Cardiac septum (tissue), 1 donor: ENCODE data around the gene ESRRA. TPM values are rescaled to one million over a fixed set of nuclear protein-coding genes. Genes with fewer than 3 reads are reported as not detected.

Experiments used
- DNase-seq: peaks from one replicate; pipeline ENCODE4 v3.0.0-alpha.2; 2020; ENCODE audit warnings: low spot score
- intact Hi-C: fragments of 100-400 bp; cut with DNase I; formaldehyde crosslinking; loops from one replicate; pipeline ENCODE4 v1.14.0; 2022
- total RNA-seq: library from RNA; stranded (reverse); fragmentation: NEBNext Ultra II Directional; extraction: Animal tissue kit (Norgen Biotek cat#: 25700); gene quantifications from one replicate; pipeline ENCODE4 v1.2.1, GENCODE V29; 2021
- donor health status: DM: no; HTN: no; CAD: no.

The ESRRA gene
- total RNA-seq, 1 donor from 2014 or later, result 116 TPM

- peak; percentile 84 for DNase-seq
- intact Hi-C loops, result loop anchor here (1.0 to 5.0 kb wide), 4 partner anchors 22 to 64 kb away; partner anchors contain the start of genes CATSPERZ, NUDT22 and TRPT1
Observed at GRCh38 chr11:64268893-64269539, 36.3 kb upstream of the ESRRA start.

GRCh38 chr11:64269540-64270220 lies 35.6 kb upstream of the ESRRA start:
- intact Hi-C loops, result loop anchor here (1.0 to 5.0 kb wide), 5 partner anchors 16 to 65 kb away; partner anchors contain the start of genes CATSPERZ, GPR137, NUDT22 and TRPT1
- peak; percentile 99 for DNase-seq

GRCh38 chr11:64275031-64275800 lies 30.1 kb upstream of the ESRRA start:
- intact Hi-C loops, result no loop called here
- DNase-seq, result no peak

- intact Hi-C loops, result no loop called here
- no peak for DNase-seq
Observed at GRCh38 chr11:64275841-64276240, 29.5 kb upstream of the ESRRA start.

GRCh38 chr11:64276653-64277431 lies 28.5 kb upstream of the ESRRA start:
- intact Hi-C loops, result no loop called here
- DNase-seq, result no peak

- intact Hi-C loops, result no loop called here
- no peak for DNase-seq
Observed at GRCh38 chr11:64278576-64279190, 26.6 kb upstream of the ESRRA start.

GRCh38 chr11:64281957-64282770 lies 23.2 kb upstream of the ESRRA start:
- DNase-seq, result no peak
- intact Hi-C loops, result no loop called here

GRCh38 chr11:64283092-64283491 lies 22.2 kb upstream of the ESRRA start:
- DNase-seq, result no peak
- intact Hi-C loops, result no loop called here

- peak; percentile 98 for DNase-seq
- intact Hi-C loops, result loop anchor here (2.0 kb wide), 1 partner anchor 20 kb away; the partner anchor contains the start of gene ESRRA
Observed at GRCh38 chr11:64284048-64284961, 21.0 kb upstream of the ESRRA start, which contains the start of gene BAD. BAD (minus strand) TSS chr11:64284665; CDS start chr11:64284368, 297 bp downstream.

- intact Hi-C loops, result loop anchor here (1.0 to 2.0 kb wide), 2 partner anchors 15 to 20 kb away; partner anchors contain the start of gene ESRRA
- DNase-seq, result peak; percentile 95
Observed at GRCh38 chr11:64284962-64285884, 20.1 kb upstream of the ESRRA start, which contains the start of gene GPR137. GPR137 (plus strand) TSS chr11:64285848; CDS start chr11:64286525, 677 bp downstream.

- intact Hi-C loops, result loop anchor here (1.0 to 2.0 kb wide), 2 partner anchors 16 to 19 kb away; partner anchors contain the start of gene ESRRA
- DNase-seq, result no peak
Observed at GRCh38 chr11:64285885-64286800, 19.2 kb upstream of the ESRRA start.

GRCh38 chr11:64286801-64287159 lies 18.5 kb upstream of the ESRRA start:
- DNase-seq, result no peak
- intact Hi-C loops, result no loop called here

- intact Hi-C loops, result no loop called here
- DNase-seq, result no peak
Observed at GRCh38 chr11:64287676-64288352, 17.5 kb upstream of the ESRRA start.

GRCh38 chr11:64288353-64288750 lies 17.0 kb upstream of the ESRRA start:
- intact Hi-C loops, result no loop called here

More at GRCh38 chr11:64288353-64288750, 17.0 kb upstream of the ESRRA start:
- DNase-seq, result no peak
